GM18870 (cell line): Measurements from ENCODE around the gene MDC1.
"Not testable (repeated sequence)": the region's sequence is repeated elsewhere in the genome, so short reads cannot be mapped to it uniquely, and the experiment has no call there.

Source experiments
- ATAC-seq: cut with Tn5 transposase; IDR thresholded peaks from one replicate; pipeline ENCODE4 v1.9.1; 2021; ENCODE audit warnings: moderate library complexity; ENCODE audit not compliant: unreplicated experiment

MDC1 gene

DNA sequence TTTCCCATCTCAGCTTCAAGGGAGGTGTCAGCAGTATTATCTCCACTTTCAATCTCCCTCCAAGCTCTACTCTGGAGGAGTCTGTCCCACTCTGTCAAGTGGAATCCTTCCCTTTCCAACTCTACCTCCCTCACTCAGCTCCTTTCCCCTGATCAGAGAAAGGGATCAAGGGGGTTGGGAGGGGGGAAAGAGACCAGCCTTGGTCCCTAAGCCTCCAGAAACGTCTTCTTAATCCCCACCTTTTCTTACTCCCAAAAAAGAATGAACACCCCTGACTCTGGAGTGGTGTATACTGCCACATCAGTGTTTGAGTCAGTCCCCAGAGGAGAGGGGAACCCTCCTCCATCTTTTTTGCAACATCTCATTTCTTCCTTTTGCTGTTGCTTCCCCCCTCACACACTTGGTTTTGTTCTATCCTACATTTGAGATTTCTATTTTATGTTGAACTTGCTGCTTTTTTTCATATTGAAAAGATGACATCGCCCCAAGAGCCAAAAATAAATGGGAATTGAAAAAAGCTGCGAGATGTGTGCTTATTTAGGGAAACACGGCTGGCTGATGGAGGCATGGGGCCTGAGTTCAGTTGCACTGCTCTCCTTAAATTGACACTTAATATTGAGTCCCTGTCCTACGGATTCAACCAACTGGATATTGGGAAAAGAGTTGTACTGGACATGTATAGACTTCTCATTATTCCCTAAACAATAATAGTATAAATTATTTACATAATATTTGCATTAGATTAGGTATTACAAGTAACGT, 8.0 kb upstream of the MDC1 start:
- ATAC-seq, result no peak

DNA sequence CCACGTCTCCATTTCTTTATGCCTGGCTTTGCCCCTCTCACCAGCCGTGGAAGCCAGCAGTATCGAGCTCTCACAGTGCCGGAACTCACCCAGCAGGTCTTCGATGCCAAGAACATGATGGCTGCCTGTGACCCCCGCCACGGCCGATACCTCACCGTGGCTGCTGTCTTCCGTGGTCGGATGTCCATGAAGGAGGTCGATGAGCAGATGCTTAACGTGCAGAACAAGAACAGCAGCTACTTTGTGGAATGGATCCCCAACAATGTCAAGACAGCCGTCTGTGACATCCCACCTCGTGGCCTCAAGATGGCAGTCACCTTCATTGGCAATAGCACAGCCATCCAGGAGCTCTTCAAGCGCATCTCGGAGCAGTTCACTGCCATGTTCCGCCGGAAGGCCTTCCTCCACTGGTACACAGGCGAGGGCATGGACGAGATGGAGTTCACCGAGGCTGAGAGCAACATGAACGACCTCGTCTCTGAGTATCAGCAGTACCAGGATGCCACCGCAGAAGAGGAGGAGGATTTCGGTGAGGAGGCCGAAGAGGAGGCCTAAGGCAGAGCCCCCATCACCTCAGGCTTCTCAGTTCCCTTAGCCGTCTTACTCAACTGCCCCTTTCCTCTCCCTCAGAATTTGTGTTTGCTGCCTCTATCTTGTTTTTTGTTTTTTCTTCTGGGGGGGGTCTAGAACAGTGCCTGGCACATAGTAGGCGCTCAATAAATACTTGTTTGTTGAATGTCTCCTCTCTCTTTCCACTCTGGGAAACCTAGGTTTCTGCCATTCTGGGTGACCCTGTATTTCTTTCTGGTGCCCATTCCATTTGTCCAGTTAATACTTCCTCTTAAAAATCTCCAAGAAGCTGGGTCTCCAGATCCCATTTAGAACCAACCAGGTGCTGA, 7.0 kb upstream of the MDC1 start:
- ATAC-seq, result not testable (repeated sequence)

DNA sequence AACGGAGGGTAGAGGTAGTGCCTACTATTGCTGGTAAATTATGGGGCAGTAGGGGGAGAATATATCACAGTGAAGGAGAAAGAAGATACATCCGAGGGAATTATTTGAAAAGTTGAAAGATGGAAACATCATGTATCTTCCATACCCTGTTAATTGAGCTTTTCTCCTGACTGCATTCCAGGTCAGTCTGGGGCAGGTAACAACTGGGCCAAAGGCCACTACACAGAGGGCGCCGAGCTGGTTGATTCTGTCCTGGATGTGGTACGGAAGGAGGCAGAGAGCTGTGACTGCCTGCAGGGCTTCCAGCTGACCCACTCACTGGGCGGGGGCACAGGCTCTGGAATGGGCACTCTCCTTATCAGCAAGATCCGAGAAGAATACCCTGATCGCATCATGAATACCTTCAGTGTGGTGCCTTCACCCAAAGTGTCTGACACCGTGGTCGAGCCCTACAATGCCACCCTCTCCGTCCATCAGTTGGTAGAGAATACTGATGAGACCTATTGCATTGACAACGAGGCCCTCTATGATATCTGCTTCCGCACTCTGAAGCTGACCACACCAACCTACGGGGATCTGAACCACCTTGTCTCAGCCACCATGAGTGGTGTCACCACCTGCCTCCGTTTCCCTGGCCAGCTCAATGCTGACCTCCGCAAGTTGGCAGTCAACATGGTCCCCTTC, 6.2 kb upstream of the MDC1 start:
- ATAC-seq, result not testable (repeated sequence)

DNA sequence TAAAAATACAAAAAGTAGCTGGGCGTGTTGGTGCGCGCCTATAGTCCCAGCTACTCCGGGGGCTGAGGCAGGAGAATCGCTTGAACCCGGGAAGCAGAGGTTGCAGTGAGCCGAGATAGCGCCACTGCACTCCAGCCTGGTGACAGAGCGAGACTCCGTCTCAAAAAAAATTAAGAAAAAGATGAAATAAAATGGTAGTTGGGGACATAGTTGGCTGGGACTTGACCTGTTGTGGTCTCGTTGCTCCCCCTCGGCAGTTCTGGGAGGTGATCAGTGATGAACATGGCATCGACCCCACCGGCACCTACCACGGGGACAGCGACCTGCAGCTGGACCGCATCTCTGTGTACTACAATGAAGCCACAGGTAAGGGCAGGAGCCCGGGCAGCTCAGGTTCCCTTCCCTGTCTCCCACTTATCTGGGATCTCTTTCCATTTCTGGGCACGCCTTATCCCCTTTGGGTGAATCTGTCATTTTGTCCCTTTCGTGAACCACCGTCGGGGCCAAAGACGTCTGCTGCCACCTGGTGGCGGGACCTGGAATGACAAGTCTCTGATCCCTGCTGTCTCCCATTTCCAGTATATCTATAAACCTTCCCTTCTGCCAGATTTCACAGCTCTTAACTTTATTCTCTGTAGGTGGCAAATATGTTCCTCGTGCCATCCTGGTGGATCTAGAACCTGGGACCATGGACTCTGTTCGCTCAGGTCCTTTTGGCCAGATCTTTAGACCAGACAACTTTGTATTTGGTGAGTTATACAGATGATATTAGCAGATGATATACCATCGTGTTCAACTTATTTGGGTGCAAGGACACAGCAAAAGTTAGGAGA, 5.4 kb upstream of the MDC1 start:
- ATAC-seq, result no peak

DNA sequence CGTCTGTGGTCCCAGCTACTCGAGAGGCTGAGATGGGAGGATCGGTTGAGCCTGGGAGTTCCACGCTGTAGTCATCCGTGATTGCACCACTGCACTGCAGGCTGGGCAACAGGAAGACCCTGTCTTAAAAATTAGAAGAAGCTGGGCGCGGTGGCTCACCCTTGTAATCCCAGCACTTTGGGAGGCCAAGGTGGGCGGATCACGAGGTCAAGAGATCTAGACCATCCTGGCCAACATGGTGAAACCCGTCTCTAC, 4.9 kb upstream of the MDC1 start:
- not testable (repeated sequence) for ATAC-seq

DNA sequence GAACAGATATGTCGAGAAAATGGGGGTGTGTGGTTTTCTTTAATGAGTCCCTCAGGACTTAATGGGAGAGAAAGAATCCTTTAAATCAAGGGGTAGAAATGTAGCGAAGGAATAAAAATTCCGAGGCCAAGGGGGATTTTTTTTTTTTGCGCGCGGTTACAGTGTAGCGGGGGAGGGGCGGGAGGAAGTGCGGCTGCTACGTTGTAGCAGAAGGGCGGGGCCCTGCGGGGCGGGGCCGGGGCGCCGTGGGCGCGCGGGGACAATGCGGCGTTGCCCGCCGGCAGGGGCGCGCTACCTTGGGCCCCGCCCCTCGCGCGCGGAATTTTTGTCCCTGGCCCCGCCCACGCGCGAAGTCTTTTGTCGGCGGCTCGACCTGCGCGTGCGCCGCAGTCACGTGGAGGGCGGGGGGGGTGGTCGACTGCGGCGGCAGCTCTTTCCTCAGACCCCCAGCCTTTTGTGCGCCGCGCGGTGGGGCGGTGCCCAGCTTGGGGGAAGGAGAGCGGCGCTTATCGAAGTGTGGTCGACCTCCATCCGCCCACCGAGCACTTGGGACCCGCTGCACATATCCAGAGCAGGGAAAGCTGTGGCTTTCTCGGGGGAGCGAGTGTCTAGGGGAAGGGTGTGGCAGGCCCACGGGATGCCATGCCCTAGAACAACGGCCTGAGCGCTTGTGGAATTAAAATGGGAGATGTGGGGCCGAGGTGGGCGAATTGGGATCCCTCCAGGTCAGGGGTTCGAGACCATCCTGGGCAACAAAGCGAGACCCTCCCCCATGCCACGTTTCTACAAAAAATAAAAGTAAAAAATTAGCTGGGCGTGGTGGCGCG, 4.3 kb upstream of the MDC1 start:
- ATAC-seq, result no peak

DNA sequence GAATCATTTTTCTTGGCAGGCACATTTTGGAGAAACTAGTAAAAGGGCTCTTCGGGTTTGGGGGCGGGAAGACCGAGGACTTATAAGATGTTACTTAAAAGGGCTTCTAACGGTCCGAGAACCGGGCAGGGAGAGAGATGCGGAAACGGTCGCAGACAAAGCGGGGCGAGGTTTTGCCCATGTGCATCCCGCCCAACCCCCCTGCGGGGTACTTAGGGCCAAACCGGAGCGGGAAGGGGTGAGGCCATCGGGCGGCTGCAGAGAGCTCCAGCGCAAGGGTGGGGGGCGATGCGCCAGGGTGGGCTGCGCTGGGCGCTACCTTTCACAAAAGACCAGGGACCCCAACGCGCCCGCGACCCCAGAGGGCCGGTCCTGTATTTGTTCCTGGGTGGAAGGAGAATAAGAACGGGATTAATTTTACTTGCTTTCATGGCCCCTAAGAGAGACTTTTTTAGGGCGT, 3.7 kb upstream of the MDC1 start:
- ATAC-seq, result no peak

DNA sequence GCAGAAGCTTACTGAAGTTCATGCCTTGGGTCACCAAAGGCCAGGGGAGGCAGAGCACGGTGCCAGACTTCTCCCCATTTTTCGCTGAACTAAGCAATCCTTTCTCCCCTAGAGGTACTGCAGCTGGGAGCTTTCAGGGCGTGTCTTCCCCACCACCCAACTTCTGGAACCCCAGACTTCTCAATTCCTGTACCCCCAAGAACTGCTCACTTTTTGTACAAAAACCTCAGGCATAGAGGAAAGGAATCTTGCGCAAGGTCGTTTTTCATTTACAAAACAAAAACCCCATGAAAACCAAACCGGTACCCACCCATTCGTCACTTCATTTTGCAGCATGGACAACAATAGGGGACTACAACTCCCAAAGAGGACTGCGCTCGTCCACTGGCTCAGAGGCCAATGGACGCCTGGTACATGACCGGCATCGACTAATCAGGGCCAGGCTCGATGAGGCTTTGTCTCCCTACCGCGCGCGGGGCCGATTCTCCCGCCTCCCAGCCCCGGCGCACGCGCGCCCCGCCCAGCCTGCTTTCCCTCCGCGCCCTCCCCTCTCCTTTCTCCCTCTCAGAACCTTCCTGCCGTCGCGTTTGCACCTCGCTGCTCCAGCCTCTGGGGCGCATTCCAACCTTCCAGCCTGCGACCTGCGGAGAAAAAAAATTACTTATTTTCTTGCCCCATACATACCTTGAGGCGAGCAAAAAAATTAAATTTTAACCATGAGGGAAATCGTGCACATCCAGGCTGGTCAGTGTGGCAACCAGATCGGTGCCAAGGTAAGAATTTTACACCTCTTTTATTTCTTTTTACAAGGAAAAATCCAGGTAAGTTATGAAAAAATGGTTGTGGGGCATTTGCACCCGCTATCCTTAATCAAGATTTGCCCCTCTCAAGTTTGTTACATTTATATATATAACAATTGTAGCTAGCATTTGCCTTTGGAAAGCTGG, 3.0 kb upstream of the MDC1 start, which contains the start of gene TUBB:
Gene TUBB, plus strand, starts transcription at position 562 of the 947 bp plus-strand sequence. Its CDS starts 155 bp downstream, at position 717.
- ATAC-seq, result peak; percentile 25

DNA sequence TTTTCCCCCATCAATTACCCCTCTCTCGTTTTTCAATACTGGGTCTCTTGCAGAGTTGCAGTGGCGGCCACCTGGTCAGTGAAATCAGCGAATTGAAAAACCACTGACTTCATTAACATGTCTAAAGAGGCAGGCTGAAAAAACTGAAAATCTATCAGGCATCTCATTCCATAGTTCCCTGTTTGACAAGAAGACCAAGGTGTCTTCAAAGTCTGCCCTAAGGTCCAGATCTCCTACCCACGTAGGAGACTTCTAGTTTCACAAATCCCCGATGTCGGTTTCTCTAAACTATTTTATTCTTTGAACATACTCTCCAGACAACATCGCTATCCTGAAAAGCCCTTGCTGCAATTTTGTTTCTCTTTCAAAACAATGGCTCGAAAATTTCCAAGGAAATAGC, 2.3 kb upstream of the MDC1 start:
- no peak for ATAC-seq

DNA sequence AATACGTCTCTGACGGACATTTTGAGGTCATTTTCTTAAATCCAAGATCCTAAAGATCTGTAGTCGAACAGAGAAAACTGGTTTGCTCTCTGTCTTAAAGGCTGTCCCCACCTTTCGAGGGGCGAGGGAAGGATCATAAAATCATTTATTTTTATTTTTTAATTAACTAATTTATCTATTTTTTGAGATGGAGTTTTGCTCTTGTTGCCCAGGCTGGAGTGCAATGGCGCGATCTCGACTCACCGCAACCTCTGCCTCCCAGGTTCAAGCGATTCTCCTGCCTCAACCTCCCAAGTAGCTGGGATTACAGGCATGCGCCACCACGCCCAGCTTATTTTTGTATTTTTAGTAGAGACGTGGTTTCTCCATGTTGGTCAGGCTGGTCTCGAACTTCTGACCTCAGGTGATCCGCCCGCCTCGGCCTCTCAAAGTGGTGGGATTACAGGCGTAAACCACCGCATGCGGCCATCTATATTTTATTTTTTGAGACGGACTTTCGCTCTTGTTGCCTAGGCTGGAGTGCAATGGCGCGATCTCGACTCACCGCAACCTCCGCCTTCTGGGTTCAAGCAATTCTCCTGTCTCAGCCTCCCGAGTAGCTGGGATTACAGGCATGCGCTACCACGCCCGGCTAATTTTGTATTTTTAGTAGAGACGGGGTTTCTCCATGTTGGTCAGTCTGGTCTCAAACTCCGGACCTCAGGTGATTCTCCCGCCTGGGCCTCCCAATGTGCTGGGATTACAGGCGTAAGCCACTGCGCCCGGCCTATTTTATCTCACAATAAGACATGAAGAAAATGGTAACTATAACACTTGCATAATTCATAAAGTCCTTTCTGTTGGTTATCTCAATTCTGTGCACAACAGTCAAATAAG, 1.0 kb upstream of the MDC1 start:
- ATAC-seq, result not testable (repeated sequence)

DNA sequence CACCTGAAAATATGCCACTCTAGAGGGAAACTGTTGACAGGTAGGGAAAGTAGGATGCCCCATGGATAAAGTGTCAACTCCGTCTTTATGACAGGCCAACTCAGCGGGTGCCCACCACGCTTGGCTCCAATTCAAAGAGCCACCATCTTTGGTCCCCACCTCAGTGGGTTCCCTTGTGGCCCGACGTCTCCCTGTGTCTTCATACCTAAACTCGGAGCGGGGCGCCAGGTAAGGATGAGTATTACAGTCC, 277 bp downstream of the MDC1 start:
- no peak for ATAC-seq

DNA sequence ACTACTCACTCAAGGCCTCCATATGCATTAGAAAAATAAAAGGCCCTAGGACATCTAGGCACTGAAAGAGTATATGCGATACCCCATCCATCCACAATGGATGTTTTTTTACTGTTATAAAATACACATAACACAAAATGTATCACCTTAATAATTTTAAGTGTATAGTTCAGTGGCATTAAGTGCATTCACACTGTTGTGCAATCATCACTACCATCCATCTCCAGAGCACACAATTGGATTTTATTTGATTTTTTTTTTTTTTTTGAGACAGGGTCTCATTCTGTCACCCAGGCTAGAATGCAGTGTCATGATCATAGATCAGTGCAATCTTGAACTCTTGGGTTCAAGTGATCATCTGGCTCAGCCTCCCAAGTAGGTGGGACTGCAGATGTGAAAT, 2.8 kb downstream of the MDC1 start:
- no peak for ATAC-seq

DNA sequence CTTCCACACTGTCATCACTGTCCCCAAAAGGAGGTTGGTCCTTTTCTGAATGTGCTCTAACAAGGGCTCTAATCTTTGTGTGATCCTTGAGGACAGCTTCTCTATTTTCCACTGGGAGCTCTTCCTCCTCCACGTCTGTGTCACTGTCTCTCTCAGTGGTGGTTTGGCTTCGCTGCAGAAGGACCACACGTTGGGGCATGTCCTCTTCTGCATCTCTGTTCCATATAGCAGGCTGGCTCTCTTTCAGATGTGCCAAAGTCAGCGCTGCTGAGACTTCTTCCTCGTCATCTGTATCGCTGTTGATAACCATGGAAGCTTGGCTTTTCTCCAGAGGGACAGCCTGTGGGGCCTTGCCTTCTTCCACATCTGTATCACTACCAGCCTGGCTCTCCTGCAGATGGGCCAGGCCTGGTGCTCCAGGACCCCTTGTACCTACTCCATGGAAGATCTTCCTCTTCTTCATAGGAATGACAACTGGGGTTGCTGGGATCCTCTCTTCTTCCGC, 4.6 kb downstream of the MDC1 start:
- ATAC-seq, result no peak

DNA sequence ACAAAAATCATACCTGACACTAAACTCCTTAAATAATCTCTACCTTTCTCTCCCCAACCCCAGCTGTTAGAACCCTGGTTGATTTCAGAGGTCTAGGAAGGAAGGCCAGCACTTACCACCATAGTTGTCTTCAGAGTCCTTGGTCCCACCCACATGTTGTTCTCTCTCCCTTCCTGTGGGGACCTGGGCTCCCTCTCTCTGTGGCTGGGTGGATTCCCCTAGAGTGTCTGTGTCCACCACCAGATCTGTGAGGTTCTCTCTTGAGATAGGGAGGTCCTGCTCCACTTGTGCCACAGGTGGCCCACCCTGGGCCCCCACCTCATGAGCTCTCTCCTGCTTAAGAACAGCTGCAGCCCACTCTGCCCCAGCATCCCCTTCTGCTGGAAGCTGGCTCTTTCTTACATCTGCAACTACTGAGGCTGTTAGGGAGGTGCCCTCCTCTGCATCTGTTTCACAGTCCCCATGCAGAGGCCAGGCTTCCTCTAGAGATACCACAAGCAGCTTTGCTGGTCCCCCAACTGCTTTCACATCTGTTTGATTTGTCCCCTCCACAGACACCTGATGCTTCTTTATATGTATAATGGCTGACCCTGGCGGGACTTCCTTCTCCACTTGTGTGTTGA, 5.2 kb downstream of the MDC1 start:
- ATAC-seq, result no peak

DNA sequence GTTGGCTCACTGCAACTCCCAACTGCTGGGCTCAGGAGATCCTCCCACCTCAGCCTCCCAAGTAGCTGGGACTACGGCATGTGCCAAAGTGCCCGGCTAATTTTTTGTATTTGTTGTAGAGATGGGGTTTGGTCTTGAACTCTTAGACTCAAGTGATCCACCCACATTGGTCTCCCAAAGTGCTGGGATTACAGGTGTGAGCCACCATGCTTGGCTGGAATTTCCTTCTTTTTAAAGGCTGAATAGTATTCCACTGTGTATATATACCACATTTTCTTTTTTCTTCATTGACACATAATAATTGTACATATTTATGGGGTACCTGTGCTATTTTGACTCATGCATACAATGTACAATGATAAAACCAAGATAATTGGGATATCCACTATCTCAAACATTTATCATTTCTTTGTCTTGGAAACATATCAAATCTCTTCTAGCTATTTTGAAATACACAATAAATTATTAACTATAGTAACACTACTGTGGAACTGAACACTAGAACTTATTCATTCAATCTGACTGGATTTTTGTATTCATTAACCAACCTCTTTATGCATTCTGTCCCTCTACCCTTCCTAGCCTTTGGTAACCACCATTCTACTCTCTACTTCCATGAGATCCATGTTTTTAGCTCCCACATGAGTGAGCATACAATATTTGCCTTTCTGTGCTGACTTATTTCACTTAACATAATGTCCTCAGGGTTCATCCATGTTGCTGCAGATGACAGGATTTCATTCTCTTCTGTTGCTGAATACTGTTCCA, 7.8 kb downstream of the MDC1 start:
- ATAC-seq, result no peak

DNA sequence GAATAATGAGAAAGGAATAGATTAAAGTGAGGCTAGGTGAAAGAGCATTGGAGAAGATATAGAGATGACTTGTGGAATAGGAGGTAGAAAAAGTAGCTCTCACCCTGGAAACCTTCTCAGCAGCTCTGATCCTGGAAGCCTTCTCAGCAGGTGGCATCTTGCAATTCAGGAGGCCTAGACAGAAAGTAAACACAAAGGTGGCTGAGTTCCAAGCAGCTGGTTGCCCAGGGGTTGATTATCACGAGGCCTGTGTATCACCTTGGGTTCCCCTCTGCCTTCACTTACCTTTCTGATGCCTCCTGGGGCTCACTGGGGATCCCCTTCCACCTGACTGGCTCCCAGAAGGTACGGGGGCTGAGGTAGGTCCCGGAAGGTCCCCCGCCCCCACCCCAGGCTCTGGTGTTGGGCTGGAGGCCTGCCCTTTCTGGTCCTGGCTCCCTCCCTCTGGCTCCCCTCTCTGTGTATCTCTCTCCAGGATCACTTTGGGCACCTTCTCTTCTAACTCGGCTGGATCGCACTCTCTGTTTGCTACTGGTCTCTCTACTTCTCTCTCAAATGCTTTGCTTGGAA, 9.7 kb downstream of the MDC1 start:
- ATAC-seq, result no peak
